ENCODE results near the gene CUL9. TPM values are rescaled to one million over a fixed set of nuclear protein-coding genes. Genes with fewer than 3 reads are reported as not detected.

CUL9 gene
- total and polyA plus RNA-seq, 3 experiments from 2014 or later, result 9.0 to 38.3 (median 35.3) TPM

DNA sequence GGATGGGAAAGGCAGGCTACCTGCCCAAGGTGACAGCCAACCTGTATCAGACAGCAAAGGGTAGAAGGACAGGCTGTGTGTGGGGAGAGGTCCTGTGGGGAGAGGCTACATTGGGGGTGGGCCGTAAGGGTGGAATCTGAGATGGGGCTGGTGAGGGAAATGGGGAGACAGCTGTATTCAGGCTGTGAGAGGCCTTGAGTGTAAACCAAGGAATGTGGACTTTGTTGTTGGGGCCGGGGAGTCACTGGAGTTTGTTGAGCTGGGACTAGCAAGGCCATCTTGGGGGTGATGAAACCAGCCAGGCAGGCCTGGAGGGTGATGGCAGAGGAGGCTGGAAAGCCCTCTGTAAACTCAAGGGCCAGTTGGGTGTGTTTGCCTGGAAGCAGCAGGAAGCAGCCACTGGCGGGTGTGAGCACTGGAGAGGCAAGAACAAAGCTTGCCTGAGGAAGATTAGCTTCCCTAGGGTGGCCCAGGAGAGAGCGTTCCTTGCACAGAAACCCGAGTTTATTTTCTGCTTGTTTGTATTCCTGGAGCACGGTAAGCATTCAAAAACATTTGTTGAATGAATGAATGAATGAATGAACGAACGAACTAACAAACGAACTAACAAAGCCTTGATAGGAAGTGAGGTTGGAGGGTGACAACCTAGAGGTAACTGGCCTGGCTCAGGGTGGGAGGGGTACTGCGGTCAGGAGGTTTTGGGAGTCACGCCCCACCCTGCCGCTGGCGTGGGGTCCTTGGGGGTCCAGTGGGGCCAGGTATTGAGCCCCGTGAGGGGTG is 80.2 kb downstream of the CUL9 start:
- Histone ChIP-seq H3K9me3 (ENCODE audit: low read length) (no peaks in the 10 kb centered on the region), H3K27ac (ENCODE audit: low read depth, low read length) (no peak overlapping the region), H3K4me3 (ENCODE audit: low read length) (no peak overlapping the region), H3K27me3 (ENCODE audit: insufficient read depth, low read length, poor library complexity, severe bottlenecking) (no peaks in the 10 kb centered on the region), H3K36me3 (ENCODE audit: insufficient read depth, low read length) (no peaks in the 10 kb centered on the region), H3K4me1 (ENCODE audit: insufficient read depth, low read length) (no peaks in the 10 kb centered on the region)
- no peaks in the 10 kb centered on the region for H3K36me3 Mint-ChIP-seq
- ChIA-PET CTCF (interaction anchor here (0.9 to 2.6 kb wide), 5 partner anchors 131 to 246 kb away, joined by 3 to 18 read pairs (median 4); no protein-coding TSS in a partner anchor), POLR2A (no interaction called here)
- DNase-seq, result peak in 1 of 5 donors; percentile 19
- H3K27me3 Mint-ChIP-seq, result peaks cover 6 to 7% of the 10 kb centered on the region in 2 donors
- H3K27ac Mint-ChIP-seq, result peak overlapping the region in 3 of 8 donors; percentile 17 to 32 (median 17)
- H3K9me3 Mint-ChIP-seq, result no peaks in the 10 kb centered on the region
- H3K4me1 Mint-ChIP-seq, result peaks cover 0 to 3% (median 3%) of the 10 kb centered on the region in 3 donors
- no peak overlapping the region for H3K4me3 Mint-ChIP-seq

DNA sequence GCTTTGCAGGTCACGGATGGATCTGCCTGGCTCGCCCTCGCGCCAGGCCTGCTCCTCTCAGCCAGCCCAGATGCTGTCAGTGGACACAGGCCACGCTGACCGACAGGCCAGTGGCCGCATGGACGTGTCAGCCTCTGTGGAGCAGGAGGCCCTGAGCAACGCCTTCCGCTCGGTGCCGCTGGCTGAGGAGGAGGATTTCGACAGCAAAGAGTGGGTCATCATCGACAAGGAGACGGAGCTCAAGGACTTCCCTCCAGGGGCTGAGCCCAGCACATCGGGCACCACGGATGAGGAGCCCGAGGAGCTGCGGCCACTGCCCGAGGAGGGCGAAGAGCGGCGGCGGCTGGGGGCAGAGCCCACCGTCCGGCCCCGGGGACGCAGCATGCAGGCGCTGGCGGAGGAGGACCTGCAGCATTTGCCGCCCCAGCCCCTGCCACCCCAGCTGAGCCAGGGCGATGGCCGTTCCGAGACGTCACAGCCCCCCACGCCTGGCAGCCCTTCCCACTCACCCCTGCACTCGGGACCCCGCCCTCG is 80.9 kb downstream of the CUL9 start:
- peak in 1 of 5 donors; percentile 37 for DNase-seq
- Mint-ChIP-seq H3K36me3 (no peaks in the 10 kb centered on the region), H3K4me3 (no peak overlapping the region), H3K27ac (peak overlapping the region in 1 of 8 donors; percentile 69), H3K4me1 (peaks cover 0 to 3% (median 3%) of the 10 kb centered on the region in 3 donors), H3K9me3 (no peaks in the 10 kb centered on the region), H3K27me3 (peaks cover 0 to 5% of the 10 kb centered on the region in 2 donors)
- Histone ChIP-seq H3K27me3 (ENCODE audit: insufficient read depth, low read length, poor library complexity, severe bottlenecking) (no peaks in the 10 kb centered on the region), H3K27ac (ENCODE audit: low read depth, low read length) (no peak overlapping the region), H3K4me1 (ENCODE audit: insufficient read depth, low read length) (no peaks in the 10 kb centered on the region), H3K4me3 (ENCODE audit: low read length) (no peak overlapping the region), H3K36me3 (ENCODE audit: insufficient read depth, low read length) (no peaks in the 10 kb centered on the region), H3K9me3 (ENCODE audit: low read length) (no peaks in the 10 kb centered on the region)
- ChIA-PET POLR2A (interaction anchor here (1.5 kb wide), 1 partner anchor 135 kb away, joined by 5 read pairs; no protein-coding TSS in a partner anchor), CTCF (interaction anchor here (0.9 to 2.6 kb wide), 7 partner anchors 38 to 245 kb away, joined by 3 to 18 read pairs (median 3); no protein-coding TSS in a partner anchor)

DNA sequence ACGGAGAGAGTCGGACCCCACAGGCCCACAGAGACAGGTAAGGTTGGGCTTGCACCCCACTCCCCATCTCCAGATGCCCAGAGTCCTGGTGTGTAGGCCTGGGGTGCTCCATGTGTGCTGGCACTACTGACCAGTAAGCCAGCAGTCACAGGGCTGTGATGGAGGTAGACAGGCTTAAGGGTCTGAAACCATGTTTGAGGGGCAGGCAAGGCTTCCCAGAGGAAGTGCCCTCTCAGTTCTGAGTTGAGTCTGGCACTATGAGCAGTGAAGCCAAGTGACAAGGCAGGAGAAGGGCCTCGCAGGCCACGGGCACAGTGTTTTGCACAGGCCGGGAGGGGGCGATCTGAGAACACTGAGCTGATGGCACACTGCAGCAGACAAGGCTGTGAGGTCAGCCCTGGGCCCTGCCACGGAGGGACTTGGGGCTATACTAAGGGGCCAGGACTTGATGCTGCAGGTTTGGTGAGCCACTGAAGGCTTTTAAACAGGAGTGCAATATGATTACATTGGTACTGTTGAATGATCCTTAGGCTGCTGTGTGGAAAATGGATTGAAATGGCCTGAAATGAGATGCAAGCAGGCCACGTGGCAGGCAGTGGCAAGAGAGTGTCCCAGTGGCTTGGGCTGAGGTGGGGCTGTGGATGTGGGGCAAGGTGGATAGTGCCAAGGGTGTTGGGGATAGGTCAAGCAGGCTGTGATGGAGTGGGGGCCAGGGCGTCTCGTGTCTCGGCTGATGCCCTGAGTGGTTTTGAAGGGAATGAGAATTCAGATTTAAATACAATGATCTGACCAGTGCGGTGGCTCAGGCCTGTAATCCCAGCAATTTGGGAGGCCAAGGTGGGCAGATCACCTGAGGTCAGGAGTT is 81.5 kb downstream of the CUL9 start:
- H3K9me3 ChIP-seq (ENCODE audit: low read length), result no peaks in the 10 kb centered on the region

DNA sequence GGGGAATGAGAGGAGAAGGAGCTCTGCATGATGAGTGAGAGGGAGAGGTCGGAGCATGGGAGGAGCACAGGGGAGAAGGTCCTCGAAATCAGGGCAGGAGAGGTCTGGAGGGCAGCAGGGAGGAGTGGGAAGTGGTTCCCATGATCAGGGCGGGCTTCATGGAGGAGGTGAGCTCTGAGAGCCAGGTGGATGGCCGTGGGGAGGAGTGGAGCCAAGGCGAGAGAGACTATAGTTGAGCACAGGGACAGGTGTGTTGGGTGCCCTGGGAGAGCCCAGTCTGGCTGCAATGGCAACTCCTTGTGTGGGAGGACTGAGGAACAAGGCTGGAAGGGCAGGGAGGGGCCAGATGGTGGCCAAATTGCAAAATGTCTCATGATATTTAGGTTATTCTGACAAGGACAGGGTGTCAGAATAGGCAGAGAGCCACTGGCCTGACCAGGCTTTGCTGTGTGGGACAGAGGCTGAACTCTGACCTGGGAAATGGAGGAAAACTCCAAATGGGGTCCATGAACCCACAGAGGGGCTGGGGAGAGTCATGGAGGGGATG is 82.7 kb downstream of the CUL9 start:
- no peaks in the 10 kb centered on the region for H3K9me3 ChIP-seq (ENCODE audit: low read length)
- H3K4me1 ChIP-seq (ENCODE audit: insufficient read depth, low read length), result peaks cover 5% of the 10 kb centered on the region
- Mint-ChIP-seq H3K36me3 (no peaks in the 10 kb centered on the region), H3K27me3 (peaks cover 5 to 7% of the 10 kb centered on the region in 2 donors), H3K9me3 (no peaks in the 10 kb centered on the region), H3K4me3 (no peak overlapping the region), H3K27ac (peak overlapping the region in 1 of 8 donors; percentile 97), H3K4me1 (peaks cover 6 to 8% (median 7%) of the 10 kb centered on the region in 3 donors)
- H3K4me3 ChIP-seq (ENCODE audit: low read length), result no peak overlapping the region
- CTCF ChIA-PET, result interaction anchor here (0.7 to 1.5 kb wide), 10 partner anchors 9 to 252 kb away, joined by 3 to 4 read pairs (median 3); partner anchors contain the start of genes DNPH1, POLR1C and YIPF3
- H3K27me3 ChIP-seq (ENCODE audit: insufficient read depth, low read length, poor library complexity, severe bottlenecking), result no peaks in the 10 kb centered on the region
- POLR2A ChIA-PET, result interaction anchor here (1.5 kb wide), 1 partner anchor 133 kb away, joined by 5 read pairs; no protein-coding TSS in a partner anchor
- no peak for DNase-seq
- H3K27ac ChIP-seq (ENCODE audit: low read depth, low read length), result no peak overlapping the region
- no peaks in the 10 kb centered on the region for H3K36me3 ChIP-seq (ENCODE audit: insufficient read depth, low read length)

More for the DNA sequence above, 81.5 kb downstream of the CUL9 start:
- ChIA-PET POLR2A (interaction anchor here (1.5 kb wide), 1 partner anchor 134 kb away, joined by 5 read pairs; no protein-coding TSS in a partner anchor), CTCF (interaction anchor here (0.7 to 2.6 kb wide), 15 partner anchors 9 to 253 kb away, joined by 3 to 18 read pairs (median 3); partner anchors contain the start of genes DNPH1, POLR1C and YIPF3)
- no peaks in the 10 kb centered on the region for H3K4me1 ChIP-seq (ENCODE audit: insufficient read depth, low read length)
- Mint-ChIP-seq H3K27me3 (peaks cover 0 to 4% of the 10 kb centered on the region in 2 donors), H3K4me3 (no peak overlapping the region), H3K27ac (peak overlapping the region in 1 of 8 donors; percentile 15), H3K4me1 (peaks cover 0 to 3% (median 3%) of the 10 kb centered on the region in 3 donors), H3K9me3 (no peaks in the 10 kb centered on the region), H3K36me3 (no peaks in the 10 kb centered on the region)
- peak; percentile 52 to 81 (median 61) for DNase-seq
- H3K27ac ChIP-seq (ENCODE audit: low read depth, low read length), result no peak overlapping the region
- H3K4me3 ChIP-seq (ENCODE audit: low read length), result no peak overlapping the region
- H3K27me3 ChIP-seq (ENCODE audit: insufficient read depth, low read length, poor library complexity, severe bottlenecking), result no peaks in the 10 kb centered on the region
- no peaks in the 10 kb centered on the region for H3K36me3 ChIP-seq (ENCODE audit: insufficient read depth, low read length)

DNA sequence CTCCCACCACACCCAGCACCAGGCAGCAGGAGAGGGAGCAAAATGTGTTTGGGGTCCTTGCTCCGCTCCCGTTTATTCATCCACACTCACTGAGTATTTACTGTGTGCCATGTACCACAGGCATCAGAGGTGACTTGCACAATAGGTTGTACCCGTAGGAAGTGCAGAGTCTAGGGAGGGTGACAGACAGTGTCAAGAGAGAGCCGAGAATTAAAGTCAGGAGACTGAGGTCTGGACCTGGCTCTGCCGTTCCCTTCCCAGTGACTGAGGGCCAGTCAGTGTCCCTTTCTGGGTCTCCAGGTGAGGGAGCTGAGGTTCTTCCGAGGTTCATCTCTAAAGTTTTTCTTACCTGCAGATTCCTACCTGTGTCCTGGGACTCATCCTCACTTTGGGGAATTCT is 83.6 kb downstream of the CUL9 start:
- Mint-ChIP-seq H3K4me1 (peaks cover 7 to 11% (median 8%) of the 10 kb centered on the region in 3 donors), H3K9me3 (no peaks in the 10 kb centered on the region), H3K27me3 (peaks cover 10 to 11% of the 10 kb centered on the region in 2 donors), H3K36me3 (no peaks in the 10 kb centered on the region), H3K4me3 (no peak overlapping the region), H3K27ac (no peak overlapping the region)
- no peak for DNase-seq
- no peaks in the 10 kb centered on the region for H3K9me3 ChIP-seq (ENCODE audit: low read length)
- no peak overlapping the region for H3K27ac ChIP-seq (ENCODE audit: low read depth, low read length)
- peaks cover 5% of the 10 kb centered on the region for H3K4me1 ChIP-seq (ENCODE audit: insufficient read depth, low read length)
- H3K4me3 ChIP-seq (ENCODE audit: low read length), result no peak overlapping the region
- CTCF ChIA-PET, result interaction anchor here (1.2 kb wide), 1 partner anchor 133 kb away, joined by 4 read pairs; no protein-coding TSS in a partner anchor
- H3K27me3 ChIP-seq (ENCODE audit: insufficient read depth, low read length, poor library complexity, severe bottlenecking), result no peaks in the 10 kb centered on the region
- H3K36me3 ChIP-seq (ENCODE audit: insufficient read depth, low read length), result no peaks in the 10 kb centered on the region
- POLR2A ChIA-PET, result no interaction called here

DNA sequence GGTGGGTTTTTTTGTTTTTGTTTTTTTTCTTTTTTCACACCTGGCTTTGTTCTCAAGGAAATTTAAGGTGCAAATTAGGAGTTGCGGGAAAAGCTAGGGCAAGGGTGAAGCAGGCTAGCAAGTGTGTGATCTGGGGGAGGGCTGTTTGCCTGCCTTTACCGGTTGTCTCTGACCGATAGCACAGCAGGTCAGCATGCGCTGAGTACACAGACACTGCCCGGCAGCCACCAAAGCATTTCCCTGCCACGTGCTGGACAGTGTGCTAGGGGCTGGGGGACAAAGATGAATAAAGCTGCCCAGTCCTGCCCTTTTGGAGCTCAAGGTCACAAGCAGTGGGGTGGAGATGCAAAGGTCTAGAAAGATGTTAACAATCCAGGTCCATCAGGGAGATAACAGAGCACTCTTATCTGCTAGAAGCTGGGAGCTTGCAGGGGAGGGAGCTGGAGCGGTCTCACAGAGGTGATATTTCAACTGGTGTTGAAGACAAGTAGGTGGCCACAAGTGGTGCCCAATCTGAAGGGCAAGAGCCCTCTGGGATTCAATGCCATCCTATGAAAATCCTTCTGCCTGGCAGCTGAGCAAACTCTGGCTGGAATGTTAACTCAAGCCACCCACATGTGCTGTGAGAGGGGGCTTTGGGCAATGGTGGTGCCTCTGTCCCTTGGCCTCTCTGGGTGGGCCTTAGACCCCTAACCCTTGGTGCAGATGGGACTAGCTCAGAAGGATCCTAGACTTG is 85.8 kb downstream of the CUL9 start:
- H3K36me3 ChIP-seq (ENCODE audit: insufficient read depth, low read length), result no peaks in the 10 kb centered on the region
- H3K27me3 Mint-ChIP-seq, result peaks cover 13 to 14% of the 10 kb centered on the region in 2 donors
- no peaks in the 10 kb centered on the region for H3K9me3 ChIP-seq (ENCODE audit: low read length)
- H3K27ac Mint-ChIP-seq, result peak overlapping the region in 1 of 8 donors; percentile 29
- H3K4me3 Mint-ChIP-seq, result peak overlapping the region in 2 of 7 donors; percentile 23 to 46
- peaks cover 7 to 11% (median 8%) of the 10 kb centered on the region in 3 donors for H3K4me1 Mint-ChIP-seq
- CTCF ChIA-PET, result interaction anchor here (1.3 to 1.8 kb wide), 2 partner anchors 14 to 130 kb away, joined by 5 to 7 read pairs; no protein-coding TSS in a partner anchor
- no peak for DNase-seq
- peaks cover 5% of the 10 kb centered on the region for H3K4me1 ChIP-seq (ENCODE audit: insufficient read depth, low read length)
- H3K4me3 ChIP-seq (ENCODE audit: low read length), result no peak overlapping the region
- H3K27me3 ChIP-seq (ENCODE audit: insufficient read depth, low read length, poor library complexity, severe bottlenecking), result no peaks in the 10 kb centered on the region
- POLR2A ChIA-PET, result interaction anchor here (0.5 kb wide), 1 partner anchor 209 kb away, joined by 5 read pairs; no protein-coding TSS in a partner anchor
- H3K27ac ChIP-seq (ENCODE audit: low read depth, low read length), result no peak overlapping the region
- H3K9me3 Mint-ChIP-seq, result no peaks in the 10 kb centered on the region
- no peaks in the 10 kb centered on the region for H3K36me3 Mint-ChIP-seq

DNA sequence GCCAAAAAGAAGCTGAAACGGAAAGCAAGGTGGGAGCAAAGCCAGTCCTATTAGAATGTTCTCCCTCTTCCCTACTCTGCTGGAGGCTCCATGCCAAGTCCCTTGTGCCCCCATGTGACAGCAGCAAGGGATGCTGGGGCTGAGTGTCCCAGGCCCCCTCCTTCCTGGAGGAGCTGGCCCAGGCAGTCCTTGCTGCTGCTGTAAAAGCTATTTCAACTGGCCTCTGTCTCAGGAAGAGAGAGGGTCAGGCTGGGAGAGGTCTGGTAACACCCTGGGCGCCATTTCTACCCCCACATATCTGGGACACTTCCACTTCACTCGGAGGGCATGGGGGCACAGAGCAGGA is 86.3 kb downstream of the CUL9 start:
- ChIA-PET CTCF (interaction anchor here (1.3 to 1.8 kb wide), 2 partner anchors 14 to 130 kb away, joined by 5 to 7 read pairs; no protein-coding TSS in a partner anchor), POLR2A (no interaction called here)
- Histone ChIP-seq H3K36me3 (ENCODE audit: insufficient read depth, low read length) (no peaks in the 10 kb centered on the region), H3K27me3 (ENCODE audit: insufficient read depth, low read length, poor library complexity, severe bottlenecking) (no peaks in the 10 kb centered on the region), H3K27ac (ENCODE audit: low read depth, low read length) (no peak overlapping the region), H3K4me1 (ENCODE audit: insufficient read depth, low read length) (peaks cover 5% of the 10 kb centered on the region), H3K9me3 (ENCODE audit: low read length) (no peaks in the 10 kb centered on the region), H3K4me3 (ENCODE audit: low read length) (no peak overlapping the region)
- Mint-ChIP-seq H3K9me3 (no peaks in the 10 kb centered on the region), H3K27me3 (peaks cover 13 to 14% of the 10 kb centered on the region in 2 donors), H3K4me3 (peak overlapping the region in 3 of 7 donors; percentile 12 to 65 (median 15)), H3K27ac (no peak overlapping the region), H3K4me1 (peaks cover 7 to 11% (median 8%) of the 10 kb centered on the region in 3 donors), H3K36me3 (no peaks in the 10 kb centered on the region)
- DNase-seq, result no peak

Data from CD8-positive, alpha-beta memory T cell (primary cell).